ENCODE data around the gene DCXR. TPM values are rescaled to one million over a fixed set of nuclear protein-coding genes. Genes with fewer than 3 reads are reported as not detected.

DCXR gene
- total RNA-seq, 4 donors from 2014 or later: 23.8 to 125 (median 67.5) TPM

DNA sequence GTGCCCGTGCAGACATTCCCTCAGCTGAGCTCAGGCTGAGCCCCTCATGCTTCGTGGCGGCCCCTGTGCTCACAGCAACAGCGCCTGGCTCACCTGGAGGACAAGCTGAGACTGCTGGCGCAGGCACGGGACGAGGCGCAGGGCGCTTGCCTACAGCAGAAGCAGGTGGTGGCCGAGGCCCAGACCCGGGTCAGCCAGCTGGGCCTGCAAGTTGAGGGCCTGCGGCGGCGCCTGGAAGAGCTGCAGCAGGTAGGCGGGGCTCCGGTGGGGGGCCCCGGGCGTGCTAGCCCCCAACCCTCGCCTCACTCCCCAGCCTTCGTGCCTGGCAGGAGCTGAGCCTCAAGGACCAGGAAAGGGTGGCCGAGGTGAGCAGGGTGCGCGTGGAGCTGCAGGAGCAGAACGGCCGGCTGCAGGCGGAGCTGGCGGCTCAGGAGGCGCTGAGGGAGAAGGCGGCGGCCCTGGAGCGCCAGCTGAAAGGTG is 7.5 kb downstream of the DCXR start:
- no peak for DNase-seq
- H3K27ac ChIP-seq: no peak overlapping the region
- no peaks in the 10 kb centered on the region for H3K9me3 ChIP-seq
- intact Hi-C loops (cut with DNase I; ENCODE audit: low total_unique reads): loop anchor here (5.0 kb wide), 1 partner anchor 122 kb away; no protein-coding TSS in a partner anchor
- TF ChIP-seq POLR2A (IDR thresholded peaks at IDR 0.05): no peak
- H3K36me3 ChIP-seq: no peaks in the 10 kb centered on the region
- no peak overlapping the region for H3K4me3 ChIP-seq
- peaks cover 0 to 3% of the 10 kb centered on the region in 2 donors for H3K27me3 ChIP-seq
- H3K4me1 ChIP-seq: peaks cover 0 to 12% of the 10 kb centered on the region in 2 donors

GRCh38 chr17:82029391-82029790 is 8.1 kb downstream of the DCXR start:
- Histone ChIP-seq H3K9me3 (no peaks in the 10 kb centered on the region), H3K4me1 (peaks cover 0 to 12% of the 10 kb centered on the region in 2 donors), H3K27ac (no peak overlapping the region), H3K36me3 (no peaks in the 10 kb centered on the region), H3K27me3 (peaks cover 0 to 3% of the 10 kb centered on the region in 2 donors), H3K4me3 (no peak overlapping the region)
- no peak for DNase-seq
- TF ChIP-seq CTCF (IDR thresholded peaks at IDR 0.05) (no peak), POLR2A (IDR thresholded peaks at IDR 0.05) (no peak)
- intact Hi-C loops (cut with DNase I; ENCODE audit: low total_unique reads): no loop called here

DNA sequence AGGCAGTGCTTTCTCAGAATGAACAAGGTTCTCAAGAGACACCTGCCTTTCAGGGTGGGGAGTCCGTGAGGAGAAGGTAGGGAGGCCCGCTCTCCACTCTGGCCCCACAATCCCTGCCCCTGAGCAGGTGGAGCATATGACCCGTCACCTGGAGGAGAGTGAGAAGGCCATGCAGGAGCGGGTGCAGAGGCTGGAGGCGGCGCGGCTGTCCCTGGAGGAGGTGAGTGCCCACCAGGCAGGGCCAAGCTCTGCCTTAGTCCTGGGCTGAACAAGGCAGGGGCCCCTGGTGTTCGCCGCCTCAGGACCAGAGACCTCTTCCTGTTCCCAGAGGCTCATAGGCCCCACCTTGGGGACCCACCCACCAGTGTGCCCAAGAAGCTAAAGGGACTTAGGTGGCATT is 8.5 kb downstream of the DCXR start:
- TF ChIP-seq CTCF (IDR thresholded peaks at IDR 0.05) (no peak), POLR2A (IDR thresholded peaks at IDR 0.05) (no peak)
- intact Hi-C loops (cut with DNase I; ENCODE audit: low total_unique reads): no loop called here
- Histone ChIP-seq H3K4me1 (peaks cover 0 to 15% of the 10 kb centered on the region in 2 donors), H3K36me3 (no peaks in the 10 kb centered on the region), H3K27me3 (peaks cover 0 to 3% of the 10 kb centered on the region in 2 donors), H3K9me3 (no peaks in the 10 kb centered on the region), H3K4me3 (no peak overlapping the region), H3K27ac (no peak overlapping the region)
- no peak for DNase-seq

DNA sequence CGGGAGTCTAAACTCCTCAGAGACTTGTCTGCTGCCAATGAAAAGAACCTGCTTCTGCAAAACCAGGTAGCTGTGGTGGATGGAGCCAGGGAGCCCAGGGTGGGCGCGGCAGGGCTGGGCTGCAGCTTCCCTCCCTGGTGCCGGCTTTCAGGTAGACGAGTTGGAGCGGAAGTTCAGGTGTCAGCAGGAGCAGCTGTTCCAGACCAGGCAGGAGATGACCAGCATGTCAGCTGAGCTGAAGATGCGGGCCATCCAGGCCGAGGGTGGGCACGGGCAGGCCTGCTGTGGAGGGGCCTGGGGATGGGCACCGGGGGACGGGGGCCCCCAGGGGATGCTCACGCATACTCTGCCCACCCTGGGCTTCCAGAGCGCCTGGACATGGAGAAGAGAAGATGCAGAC is 9.3 kb downstream of the DCXR start:
- intact Hi-C loops (cut with DNase I; ENCODE audit: low total_unique reads): no loop called here
- H3K36me3 ChIP-seq: no peaks in the 10 kb centered on the region
- TF ChIP-seq CTCF (IDR thresholded peaks at IDR 0.05) (no peak), POLR2A (IDR thresholded peaks at IDR 0.05) (no peak)

DNA sequence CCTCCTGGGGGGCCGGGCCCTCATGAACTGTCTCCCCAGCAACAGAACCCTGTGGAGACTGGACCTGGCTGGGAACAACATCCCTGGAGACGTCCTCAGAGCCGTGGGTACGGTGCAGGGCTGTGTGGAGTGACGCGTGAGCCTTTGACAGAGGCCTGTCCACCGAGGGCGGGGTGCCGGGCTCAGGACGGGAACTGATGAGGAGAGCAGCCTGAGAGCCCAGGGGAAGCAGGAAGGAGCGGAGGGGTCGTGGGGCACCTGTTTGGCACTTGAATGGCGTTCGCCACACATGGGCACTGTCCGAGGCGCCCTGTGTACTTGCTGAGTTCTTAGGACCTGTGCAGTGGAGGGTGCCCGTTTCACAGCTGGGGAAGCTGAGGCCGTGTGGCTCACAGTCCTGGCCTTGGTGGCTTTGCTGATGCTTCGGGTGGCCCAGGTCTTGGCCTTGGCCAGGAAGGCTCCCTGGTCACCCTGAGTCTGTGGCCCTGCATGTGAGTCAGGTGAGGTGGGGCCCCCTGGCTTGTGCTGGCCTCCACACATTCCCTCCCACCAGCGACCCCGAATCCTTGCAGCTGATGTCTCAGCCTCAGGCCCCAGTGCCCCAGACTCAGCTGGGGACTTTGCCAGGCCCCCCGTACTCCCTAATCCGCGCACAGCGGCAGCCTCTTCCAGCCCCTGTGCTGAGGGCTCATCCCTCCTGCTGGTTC is 11.9 kb downstream of the DCXR start:
- intact Hi-C loops (cut with DNase I; ENCODE audit: low total_unique reads): no loop called here

More for the DNA sequence above, 9.3 kb downstream of the DCXR start:
- Histone ChIP-seq H3K9me3 (no peaks in the 10 kb centered on the region), H3K27ac (no peak overlapping the region), H3K4me3 (no peak overlapping the region), H3K4me1 (peaks cover 0 to 19% of the 10 kb centered on the region in 2 donors), H3K27me3 (peaks cover 0 to 3% of the 10 kb centered on the region in 2 donors)
- DNase-seq: no peak

More for the DNA sequence above, 11.9 kb downstream of the DCXR start:
- DNase-seq: no peak
- no peaks in the 10 kb centered on the region for H3K9me3 ChIP-seq
- H3K27ac ChIP-seq: no peak overlapping the region
- peaks cover 0 to 24% of the 10 kb centered on the region in 2 donors for H3K4me1 ChIP-seq
- H3K27me3 ChIP-seq: no peaks in the 10 kb centered on the region
- H3K36me3 ChIP-seq: no peaks in the 10 kb centered on the region
- no peak overlapping the region for H3K4me3 ChIP-seq
- TF ChIP-seq CTCF (IDR thresholded peaks at IDR 0.05) (no peak), POLR2A (IDR thresholded peaks at IDR 0.05) (no peak)
